ENCODE data around the gene HSD11B1L. TPM values are rescaled to one million over a fixed set of nuclear protein-coding genes. Genes with fewer than 3 reads are reported as not detected.

HSD11B1L gene
- total and polyA plus RNA-seq, 2 donors (not counting 3 experiments of a cell fraction or from before 2014, with no cell fraction given) = 4.4 to 9.1 TPM

- Histone ChIP-seq H3K9me3 (replicated peaks; ENCODE audit: control insufficient read depth, insufficient read depth, low read length) (no peaks in the 10 kb centered on the region), H2AFZ (ENCODE audit: low read depth, low read length) (no peak overlapping the region), H3K79me2 (ENCODE audit: control insufficient read depth, insufficient read depth, low read length) (peaks cover 14% of the 10 kb centered on the region), H3K9ac (replicated peaks; ENCODE audit: extremely low read depth, insufficient read depth, low read length) (no peak overlapping the region), H3K27me3 (ENCODE audit: control insufficient read depth in 2 of 2, insufficient read depth in 2 of 2, low read length in 2 of 2) (no peaks in the 10 kb centered on the region), H4K20me1 (replicated peaks; ENCODE audit: control insufficient read depth, extremely low read depth, insufficient read depth, low read length) (no peaks in the 10 kb centered on the region), H3K4me1 (ENCODE audit: control insufficient read depth, extremely low read depth, insufficient read depth, low read length) (no peaks in the 10 kb centered on the region), H3K9me1 (replicated peaks; ENCODE audit: control insufficient read depth, extremely low read depth, insufficient read depth, low read length) (no peaks in the 10 kb centered on the region), H3K27ac (ENCODE audit: insufficient read depth, low read depth, low read length) (no peak overlapping the region), H3K36me3 (ENCODE audit: control insufficient read depth in 2 of 2, extremely low read depth in 1 of 2, insufficient read depth in 2 of 2, low read length in 2 of 2) (peaks cover 19 to 46% of the 10 kb centered on the region in 2 experiments), H3K4me3 (replicated peaks in 1 of 3; ENCODE audit: insufficient read depth in 1 of 3, low read depth in 1 of 3, low read length in 3 of 3) (no peak overlapping the region), H3K4me2 (ENCODE audit: insufficient read depth, low read length) (no peak overlapping the region)
- no TSS peak for BruUV-seq (replicated peaks)
- no peak for DNase-seq (ENCODE audit: low read depth, low spot score)
- dilution Hi-C loops (cut with MboI; ENCODE audit: extremely low pct_ligation_motif_present, low sequenced_read_pairs) = no loop called here
- POLR2A ChIA-PET = no interaction called here
- TF ChIP-seq GATA2 (IDR thresholded peaks at IDR 0.05; ENCODE audit: insufficient read depth, insufficient read length, low read depth, low read length) (no peak), MYC (IDR thresholded peaks at IDR 0.05; ENCODE audit: low read depth, low read length) (no peak), POLR2AphosphoS5 (IDR thresholded peaks at IDR 0.05; ENCODE audit: insufficient read depth, low read depth, low read length) (no peak), FOS (IDR thresholded peaks at IDR 0.05; ENCODE audit: borderline replicate concordance, insufficient read depth, low read length) (no peak), JUN (IDR thresholded peaks at IDR 0.05; ENCODE audit: borderline replicate concordance, insufficient read depth, insufficient read length, low read depth) (no peak)
- TF ChIP-seq, protein P1, sequence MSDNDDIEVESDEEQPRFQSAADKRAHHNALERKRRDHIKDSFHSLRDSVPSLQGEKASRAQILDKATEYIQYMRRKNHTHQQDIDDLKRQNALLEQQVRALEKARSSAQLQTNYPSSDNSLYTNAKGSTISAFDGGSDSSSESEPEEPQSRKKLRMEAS (IDR thresholded peaks at IDR 0.05; ENCODE audit: insufficient read depth, insufficient read length) = no peak
- no peak for FAIRE-seq
- intact Hi-C loops (cut with micrococcal nuclease) = no loop called here
- CTCF ChIA-PET = no interaction called here
These were observed 29.5 kb upstream of the HSD11B1L start for GRCh38 chr19:5651361-5651760.

- no TSS peak for BruUV-seq (replicated peaks)
- Histone ChIP-seq H3K4me2 (ENCODE audit: insufficient read depth, low read length) (no peak overlapping the region), H3K4me3 (replicated peaks in 1 of 3; ENCODE audit: insufficient read depth in 1 of 3, low read depth in 1 of 3, low read length in 3 of 3) (no peak overlapping the region), H3K27me3 (ENCODE audit: control insufficient read depth in 2 of 2, insufficient read depth in 2 of 2, low read length in 2 of 2) (no peaks in the 10 kb centered on the region), H3K36me3 (ENCODE audit: control insufficient read depth in 2 of 2, extremely low read depth in 1 of 2, insufficient read depth in 2 of 2, low read length in 2 of 2) (peaks cover 19 to 43% of the 10 kb centered on the region in 2 experiments), H3K27ac (ENCODE audit: insufficient read depth, low read depth, low read length) (no peak overlapping the region), H3K4me1 (ENCODE audit: control insufficient read depth, extremely low read depth, insufficient read depth, low read length) (no peaks in the 10 kb centered on the region), H3K9me1 (replicated peaks; ENCODE audit: control insufficient read depth, extremely low read depth, insufficient read depth, low read length) (no peaks in the 10 kb centered on the region), H2AFZ (ENCODE audit: low read depth, low read length) (no peak overlapping the region), H3K79me2 (ENCODE audit: control insufficient read depth, insufficient read depth, low read length) (peaks cover 6% of the 10 kb centered on the region), H3K9me3 (replicated peaks; ENCODE audit: control insufficient read depth, insufficient read depth, low read length) (no peaks in the 10 kb centered on the region), H3K9ac (replicated peaks; ENCODE audit: extremely low read depth, insufficient read depth, low read length) (no peak overlapping the region), H4K20me1 (replicated peaks; ENCODE audit: control insufficient read depth, extremely low read depth, insufficient read depth, low read length) (no peaks in the 10 kb centered on the region)
- DNase-seq (ENCODE audit: low read depth, low spot score) = no peak
- intact Hi-C loops (cut with micrococcal nuclease) (no loop called here), dilution Hi-C loops (cut with MboI; ENCODE audit: extremely low pct_ligation_motif_present, low sequenced_read_pairs) (no loop called here)
- TF ChIP-seq POLR2AphosphoS5 (IDR thresholded peaks at IDR 0.05; ENCODE audit: insufficient read depth, low read depth, low read length) = no peak
- no peak for TF ChIP-seq MYC (IDR thresholded peaks at IDR 0.05; ENCODE audit: low read depth, low read length)
- no peak for TF ChIP-seq EZH2 (IDR thresholded peaks at IDR 0.05; ENCODE audit: borderline replicate concordance, low read depth, low read length, severe bottlenecking)
- TF ChIP-seq POLR2A (IDR thresholded peaks at IDR 0.05; ENCODE audit: low read depth, low read length) = no peak
- TF ChIP-seq, protein P1 (IDR thresholded peaks at IDR 0.05; ENCODE audit: insufficient read depth, insufficient read length) = no peak
- TF ChIP-seq, protein P2, sequence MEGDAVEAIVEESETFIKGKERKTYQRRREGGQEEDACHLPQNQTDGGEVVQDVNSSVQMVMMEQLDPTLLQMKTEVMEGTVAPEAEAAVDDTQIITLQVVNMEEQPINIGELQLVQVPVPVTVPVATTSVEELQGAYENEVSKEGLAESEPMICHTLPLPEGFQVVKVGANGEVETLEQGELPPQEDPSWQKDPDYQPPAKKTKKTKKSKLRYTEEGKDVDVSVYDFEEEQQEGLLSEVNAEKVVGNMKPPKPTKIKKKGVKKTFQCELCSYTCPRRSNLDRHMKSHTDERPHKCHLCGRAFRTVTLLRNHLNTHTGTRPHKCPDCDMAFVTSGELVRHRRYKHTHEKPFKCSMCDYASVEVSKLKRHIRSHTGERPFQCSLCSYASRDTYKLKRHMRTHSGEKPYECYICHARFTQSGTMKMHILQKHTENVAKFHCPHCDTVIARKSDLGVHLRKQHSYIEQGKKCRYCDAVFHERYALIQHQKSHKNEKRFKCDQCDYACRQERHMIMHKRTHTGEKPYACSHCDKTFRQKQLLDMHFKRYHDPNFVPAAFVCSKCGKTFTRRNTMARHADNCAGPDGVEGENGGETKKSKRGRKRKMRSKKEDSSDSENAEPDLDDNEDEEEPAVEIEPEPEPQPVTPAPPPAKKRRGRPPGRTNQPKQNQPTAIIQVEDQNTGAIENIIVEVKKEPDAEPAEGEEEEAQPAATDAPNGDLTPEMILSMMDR (IDR thresholded peaks at IDR 0.05; ENCODE audit: extremely low read depth in 1 of 2, insufficient read depth in 1 of 2, low read depth in 1 of 2, low read length in 2 of 2) = no peak
- TF ChIP-seq FOS (IDR thresholded peaks at IDR 0.05; ENCODE audit: borderline replicate concordance, insufficient read depth, low read length) = no peak
- TF ChIP-seq GATA2 (IDR thresholded peaks at IDR 0.05; ENCODE audit: insufficient read depth, insufficient read length, low read depth, low read length) = no peak
- no peak for TF ChIP-seq JUN (IDR thresholded peaks at IDR 0.05; ENCODE audit: borderline replicate concordance, insufficient read depth, insufficient read length, low read depth)
- POLR2A ChIA-PET = no interaction called here
- FAIRE-seq = no peak
- CTCF ChIA-PET = no interaction called here
These were observed 28.6 kb upstream of the HSD11B1L start for GRCh38 chr19:5652261-5652660.

Data from endothelial cell of umbilical vein (primary cell).